ENCODE data around the gene NTMT1.

DNA sequence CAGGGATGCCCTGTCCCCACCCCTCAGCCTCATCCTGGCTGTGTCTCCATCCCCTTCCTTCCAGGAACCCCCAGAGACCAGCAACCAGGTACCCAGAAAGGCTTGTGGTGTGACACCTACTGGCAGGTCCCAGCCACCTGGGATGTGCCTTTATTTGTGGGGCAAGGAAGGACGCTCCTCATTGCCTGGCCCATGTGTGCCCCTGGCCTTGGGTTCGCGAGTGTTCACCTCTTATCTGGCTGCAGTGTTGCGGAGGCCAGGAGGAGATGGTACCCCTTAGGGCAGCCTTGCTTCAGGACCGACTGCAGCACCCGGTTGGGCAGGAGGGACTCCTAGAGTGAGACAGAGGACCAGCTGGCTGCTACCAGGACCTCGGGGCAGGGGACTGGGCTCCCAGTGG lies 13.8 kb upstream of the NTMT1 start:
- TF ChIP-seq POLR2A (IDR thresholded peaks at IDR 0.05) = no peak
- TF ChIP-seq, protein P1, sequence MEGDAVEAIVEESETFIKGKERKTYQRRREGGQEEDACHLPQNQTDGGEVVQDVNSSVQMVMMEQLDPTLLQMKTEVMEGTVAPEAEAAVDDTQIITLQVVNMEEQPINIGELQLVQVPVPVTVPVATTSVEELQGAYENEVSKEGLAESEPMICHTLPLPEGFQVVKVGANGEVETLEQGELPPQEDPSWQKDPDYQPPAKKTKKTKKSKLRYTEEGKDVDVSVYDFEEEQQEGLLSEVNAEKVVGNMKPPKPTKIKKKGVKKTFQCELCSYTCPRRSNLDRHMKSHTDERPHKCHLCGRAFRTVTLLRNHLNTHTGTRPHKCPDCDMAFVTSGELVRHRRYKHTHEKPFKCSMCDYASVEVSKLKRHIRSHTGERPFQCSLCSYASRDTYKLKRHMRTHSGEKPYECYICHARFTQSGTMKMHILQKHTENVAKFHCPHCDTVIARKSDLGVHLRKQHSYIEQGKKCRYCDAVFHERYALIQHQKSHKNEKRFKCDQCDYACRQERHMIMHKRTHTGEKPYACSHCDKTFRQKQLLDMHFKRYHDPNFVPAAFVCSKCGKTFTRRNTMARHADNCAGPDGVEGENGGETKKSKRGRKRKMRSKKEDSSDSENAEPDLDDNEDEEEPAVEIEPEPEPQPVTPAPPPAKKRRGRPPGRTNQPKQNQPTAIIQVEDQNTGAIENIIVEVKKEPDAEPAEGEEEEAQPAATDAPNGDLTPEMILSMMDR (IDR thresholded peaks at IDR 0.05) = no peak
